GM18526 (cell line): ENCODE data around the gene CCDC38.

ENCODE experiments used
- POLR2A ChIP-seq: IDR thresholded peaks from 3 replicates; pipeline ENCODE4 v1.6.1; 2011; ENCODE audit not compliant: insufficient read length; ENCODE audit errors: extremely low read depth

Gene CCDC38

GRCh38 chr12:95922231-95922630 is 20.2 kb downstream of the CCDC38 start:
- no peak for TF ChIP-seq POLR2A

GRCh38 chr12:95919110-95919509 is 23.3 kb downstream of the CCDC38 start:
- TF ChIP-seq POLR2A, result no peak

GRCh38 chr12:95918194-95918993 is 24.0 kb downstream of the CCDC38 start:
- TF ChIP-seq POLR2A, result no peak

- TF ChIP-seq POLR2A, result no peak
Measured at GRCh38 chr12:95909871-95910270, 32.5 kb downstream of the CCDC38 start.

- no peak for TF ChIP-seq POLR2A
Measured at GRCh38 chr12:95908573-95908972, 33.8 kb downstream of the CCDC38 start.

- no peak for TF ChIP-seq POLR2A
Measured at GRCh38 chr12:95898081-95898480, 44.3 kb downstream of the CCDC38 start.

- no peak for TF ChIP-seq POLR2A
Measured at GRCh38 chr12:95896846-95897245, 45.6 kb downstream of the CCDC38 start.

GRCh38 chr12:95890958-95891357 is 51.5 kb downstream of the CCDC38 start:
- TF ChIP-seq POLR2A, result no peak

- no peak for TF ChIP-seq POLR2A
Measured at GRCh38 chr12:95887311-95887710, 55.1 kb downstream of the CCDC38 start.

GRCh38 chr12:95884998-95885397 is 57.4 kb downstream of the CCDC38 start:
- no peak for TF ChIP-seq POLR2A

GRCh38 chr12:95882873-95883272 is 59.5 kb downstream of the CCDC38 start:
- no peak for TF ChIP-seq POLR2A

- TF ChIP-seq POLR2A, result no peak
Measured at GRCh38 chr12:95882080-95882479, 60.3 kb downstream of the CCDC38 start.

- TF ChIP-seq POLR2A, result no peak
Measured at GRCh38 chr12:95881331-95881955, 61.0 kb downstream of the CCDC38 start.

GRCh38 chr12:95880895-95881294 is 61.5 kb downstream of the CCDC38 start:
- TF ChIP-seq POLR2A, result no peak

- TF ChIP-seq POLR2A, result no peak
Measured at GRCh38 chr12:95877622-95878021, 64.8 kb downstream of the CCDC38 start.

GRCh38 chr12:95874452-95874851 is 68.0 kb downstream of the CCDC38 start:
- TF ChIP-seq POLR2A, result no peak

- TF ChIP-seq POLR2A, result no peak
Measured at GRCh38 chr12:95870897-95871296, 71.5 kb downstream of the CCDC38 start.

- no peak for TF ChIP-seq POLR2A
Measured at GRCh38 chr12:95863337-95863736, 79.1 kb downstream of the CCDC38 start.
